Naive thymus-derived CD4-positive, alpha-beta T cell (primary cell): ENCODE results near the gene ENOX2. TPM values are rescaled to one million over a fixed set of nuclear protein-coding genes. Genes with fewer than 3 reads are reported as not detected.

Source experiments
- ATAC-seq: fragments of 150-1000 bp; cut with Tn5 transposase; 2 replicates; pipeline ENCODE4 v1.10.0; 2021; ENCODE audit warnings: mild to moderate bottlenecking, moderate library complexity
- CTCF ChIA-PET: fragments of 350-600 bp; sonication (Branson Sonifier 250); formaldehyde crosslinking; loops from one replicate; lab custom pipeline; 2021; ENCODE audit warnings: antibody characterized with exemption; lab: Charles Lee
- POLR2A ChIA-PET: fragments of 350-600 bp; sonication (Branson Sonifier 250); formaldehyde crosslinking; loops from one replicate; lab custom pipeline; 2021; ENCODE audit warnings: antibody characterized with exemption, inconsistent platforms; lab: Charles Lee
- DNase-seq, 9 donors: peaks; one replicate each; pipeline versions ENCODE4 v3.0.0 to v3.0.0-alpha.2; 2020 to 2022; ENCODE audit warnings: mixed read lengths in 1 of 9
- H3K27ac ChIP-seq: one replicate; pipeline ENCODE4 v1.7.0; 2013; ENCODE audit warnings: mild to moderate bottlenecking, low read depth, low read length, moderate library complexity
- H3K27me3 ChIP-seq, 2 donors: one replicate each; pipeline ENCODE4 v1.7.0; 2013; ENCODE audit warnings: low read length in 2 of 2, mild to moderate bottlenecking in 2 of 2, moderate library complexity in 2 of 2; ENCODE audit not compliant: control insufficient read depth in 2 of 2, insufficient read depth in 2 of 2
- H3K36me3 ChIP-seq, 3 experiments: 1 replicate in 2 of 3; 2 replicates in 1 of 3; pipeline ENCODE4 v1.7.0; 2013; ENCODE audit warnings: low read length in 3 of 3, mild to moderate bottlenecking in 3 of 3, moderate library complexity in 1 of 3; ENCODE audit not compliant: insufficient read depth in 3 of 3, control insufficient read depth in 2 of 3
- H3K4me1 ChIP-seq, 2 donors: one replicate each; pipeline ENCODE4 v1.7.0; 2013; ENCODE audit warnings: low read length in 2 of 2, mild to moderate bottlenecking in 2 of 2, moderate library complexity in 1 of 2; ENCODE audit not compliant: control insufficient read depth in 2 of 2, insufficient read depth in 2 of 2
- H3K4me3 ChIP-seq: 2 replicates; pipeline ENCODE4 v1.7.0; 2013; ENCODE audit warnings: mild to moderate bottlenecking, low read length
- H3K9me3 ChIP-seq, 3 experiments: 1 replicate in 2 of 3; 2 replicates in 1 of 3; pipeline ENCODE4 v1.7.0; 2013; ENCODE audit warnings: low read length in 3 of 3; ENCODE audit not compliant: control insufficient read depth in 2 of 3
- H3K27ac Mint-ChIP-seq, 9 donors: one replicate each; pipeline ENCODE4 v1.8.0; 2020 to 2022; ENCODE audit warnings: mixed read lengths in 9 of 9, mild to moderate bottlenecking in 8 of 9, moderate library complexity in 5 of 9, inconsistent platforms in 2 of 9
- H3K27me3 Mint-ChIP-seq, 5 donors: one replicate each; pipeline ENCODE4 v1.8.0; 2021 to 2022; ENCODE audit warnings: mixed read lengths in 5 of 5, mild to moderate bottlenecking in 1 of 5
- H3K36me3 Mint-ChIP-seq, 5 donors: one replicate each; pipeline ENCODE4 v1.8.0; 2020 to 2022; ENCODE audit warnings: mixed read lengths in 5 of 5, mild to moderate bottlenecking in 3 of 5, inconsistent platforms in 1 of 5
- H3K4me1 Mint-ChIP-seq, 7 donors: one replicate each; pipeline ENCODE4 v1.8.0; 2020 to 2022; ENCODE audit warnings: mixed read lengths in 7 of 7, mild to moderate bottlenecking in 3 of 7, inconsistent platforms in 1 of 7
- H3K4me3 Mint-ChIP-seq, 10 donors: one replicate each; pipeline ENCODE4 v1.8.0; 2020 to 2022; ENCODE audit warnings: mild to moderate bottlenecking in 10 of 10, mixed read lengths in 10 of 10, moderate library complexity in 6 of 10, inconsistent platforms in 2 of 10
- H3K9me3 Mint-ChIP-seq, 11 donors: one replicate each; pipeline ENCODE4 v1.8.0; 2020 to 2022; ENCODE audit warnings: mixed read lengths in 11 of 11, mild to moderate bottlenecking in 4 of 11, inconsistent platforms in 1 of 11, moderate library complexity in 1 of 11
- intact Hi-C, 2 donors: fragments of 100-400 bp; cut with micrococcal nuclease; formaldehyde crosslinking; loops; one replicate each; pipeline ENCODE4 v1.15.1; 2023
- polyA plus RNA-seq, 2 donors: library from polyadenylated mRNA; unstranded; fragments of 300-500 nt; fragmentation: Illumina TruSeq; gene quantifications; one replicate each; pipeline ENCODE4 v1.2.3, GENCODE V29; 2021
- total RNA-seq, 6 experiments: library from RNA in 5 of 6; stranded (reverse) in 5 of 6; gene quantifications; 1 replicate in 5 of 6; 2 replicates in 1 of 6; pipeline ENCODE4 v1.2.3 and lab custom pipeline; 2021 to 2026

Gene ENOX2
- total and polyA plus RNA-seq, 7 experiments from 2014 or later, result 10.3 to 24.0 (median 13.0) TPM

DNA sequence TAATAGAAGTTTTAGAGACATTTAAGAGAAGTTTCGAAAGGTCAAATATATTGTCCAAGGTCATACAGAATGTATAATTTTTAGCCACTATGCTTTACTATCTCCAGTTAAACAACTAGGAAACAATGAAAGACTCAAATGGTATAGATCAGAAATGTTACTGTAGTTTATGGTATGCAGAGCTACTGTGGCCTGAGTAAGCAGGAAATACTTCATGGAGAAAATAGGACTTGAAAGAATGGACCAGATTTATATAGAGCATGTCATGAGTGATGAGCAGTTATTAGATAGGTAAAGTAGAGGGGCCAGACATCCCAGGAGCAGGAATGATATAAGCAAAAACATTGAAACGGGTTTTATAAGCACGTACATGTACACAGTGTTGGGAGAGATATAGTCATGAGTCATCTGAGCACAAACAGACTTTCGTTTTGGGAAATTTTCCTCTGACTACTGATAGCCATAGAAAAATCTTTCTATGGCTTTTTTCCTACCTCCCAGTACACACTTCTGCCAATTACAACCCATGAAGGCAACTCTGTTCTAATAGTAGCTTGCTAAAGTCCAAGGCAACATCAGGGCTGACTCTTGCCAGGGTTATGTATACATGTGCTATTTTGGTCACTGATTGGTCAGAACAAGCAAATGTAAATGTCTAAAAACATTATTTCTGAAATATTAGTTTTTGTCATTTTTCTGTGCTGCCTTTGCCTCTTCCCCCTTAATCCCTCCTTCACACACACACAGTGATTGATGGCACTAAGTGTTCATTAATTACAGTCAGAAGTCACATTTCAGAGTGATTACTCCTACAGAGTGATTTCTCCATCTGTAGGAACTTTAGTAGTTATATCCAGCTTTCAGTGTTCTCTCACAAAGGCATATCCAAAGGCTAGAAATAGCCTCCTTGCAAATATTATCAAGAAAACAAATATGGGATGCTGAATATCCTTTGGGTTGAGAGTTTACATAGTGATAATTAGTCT lies 198.7 kb downstream of the ENOX2 start:
- ATAC-seq (no peak), DNase-seq (no peak)
- Histone ChIP-seq H3K4me3 (no peak overlapping the region), H3K27ac (no peak overlapping the region), H3K4me1 (no peaks in the 10 kb centered on the region), H3K36me3 (no peaks in the 10 kb centered on the region), H3K27me3 (no peaks in the 10 kb centered on the region), H3K9me3 (no peaks in the 10 kb centered on the region)
- CTCF ChIA-PET, result no interaction called here
- Mint-ChIP-seq H3K9me3 (no peaks in the 10 kb centered on the region), H3K4me3 (no peak overlapping the region), H3K36me3 (peaks cover 0 to 23% (median 0%) of the 10 kb centered on the region in 5 donors), H3K4me1 (peaks cover 0 to 2% (median 0%) of the 10 kb centered on the region in 7 donors), H3K27ac (no peak overlapping the region), H3K27me3 (no peaks in the 10 kb centered on the region)
- POLR2A ChIA-PET, result no interaction called here
- intact Hi-C loops, result no loop called here

DNA sequence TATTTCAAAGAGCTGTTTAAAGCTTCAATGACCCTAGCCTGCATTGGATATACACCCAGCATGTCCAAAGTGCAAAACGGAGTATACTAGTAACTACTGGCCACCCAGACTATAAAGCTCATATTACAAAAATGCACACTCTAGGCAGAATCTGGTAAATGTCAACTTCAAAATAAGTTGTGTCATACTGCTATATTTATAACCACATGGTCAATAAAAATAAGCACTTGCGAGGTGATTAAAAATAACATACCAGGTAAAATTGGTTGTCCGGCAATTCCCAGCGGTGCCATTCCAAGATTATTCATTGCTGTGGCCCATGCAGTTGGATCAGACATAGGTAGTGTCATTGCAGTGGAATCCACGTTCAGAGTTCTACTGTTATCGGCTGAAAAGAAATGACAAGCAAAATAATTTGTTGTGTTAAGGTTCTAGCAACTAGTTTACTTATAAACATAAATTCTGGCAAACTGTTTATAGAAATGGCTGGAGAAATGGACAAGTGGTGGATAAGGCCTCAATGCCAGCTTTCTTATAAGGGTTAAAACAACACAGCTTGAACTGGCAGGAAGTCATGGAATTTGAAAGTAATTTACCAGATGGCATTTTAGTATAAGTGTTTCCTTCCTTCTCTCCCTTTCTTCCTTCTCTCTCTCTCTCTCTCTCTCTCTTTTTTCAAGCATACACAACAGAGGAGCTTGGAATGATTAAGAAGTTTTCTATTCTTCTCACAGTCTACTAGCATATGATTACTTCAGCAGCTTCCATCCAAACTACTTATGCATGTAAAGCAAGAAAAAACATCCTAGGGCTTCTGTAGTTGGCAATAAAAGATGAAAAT lies 199.9 kb downstream of the ENOX2 start:
- no peak for ATAC-seq

DNA sequence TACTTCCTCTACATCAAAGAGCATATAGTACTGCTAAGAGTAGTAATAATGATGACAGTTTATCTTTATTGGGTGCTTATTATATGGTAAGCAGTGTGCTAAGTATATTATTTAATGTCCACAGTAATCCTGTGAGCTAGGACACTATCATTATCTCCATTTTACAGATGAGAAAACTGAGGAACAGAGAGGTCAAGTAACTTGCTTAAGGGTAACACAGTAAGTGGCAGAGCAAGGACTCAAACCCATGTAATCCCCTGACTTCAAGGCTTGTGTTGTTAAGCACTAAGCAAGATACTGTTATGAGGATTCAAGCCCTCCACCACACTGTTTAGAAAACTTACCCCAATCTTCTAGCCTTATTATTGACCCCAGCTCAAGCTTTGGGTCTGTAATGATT lies 202.4 kb downstream of the ENOX2 start:
- Mint-ChIP-seq H3K9me3 (peaks cover 0 to 1% (median 0%) of the 10 kb centered on the region in 11 donors), H3K4me3 (no peak overlapping the region)

More for the DNA sequence above, 199.9 kb downstream of the ENOX2 start:
- peaks cover 0 to 2% (median 0%) of the 10 kb centered on the region in 7 donors for H3K4me1 Mint-ChIP-seq
- CTCF ChIA-PET, result no interaction called here
- no peak for DNase-seq
- Histone ChIP-seq H3K27me3 (no peaks in the 10 kb centered on the region), H3K9me3 (no peaks in the 10 kb centered on the region), H3K27ac (no peak overlapping the region), H3K36me3 (no peaks in the 10 kb centered on the region), H3K4me1 (no peaks in the 10 kb centered on the region), H3K4me3 (no peak overlapping the region)
- no peak overlapping the region for H3K4me3 Mint-ChIP-seq
- no peaks in the 10 kb centered on the region for H3K27me3 Mint-ChIP-seq
- intact Hi-C loops, result no loop called here
- H3K36me3 Mint-ChIP-seq, result peaks cover 0 to 29% (median 0%) of the 10 kb centered on the region in 5 donors
- H3K27ac Mint-ChIP-seq, result no peak overlapping the region
- POLR2A ChIA-PET, result no interaction called here
- H3K9me3 Mint-ChIP-seq, result no peaks in the 10 kb centered on the region

GRCh38 chrX:130699618-130700017 lies 203.4 kb downstream of the ENOX2 start:
- no peaks in the 10 kb centered on the region for H3K9me3 ChIP-seq
- ChIA-PET POLR2A (no interaction called here), CTCF (no interaction called here)
- no peaks in the 10 kb centered on the region for H3K27me3 Mint-ChIP-seq
- ATAC-seq (no peak), DNase-seq (no peak)
- peaks cover 0 to 1% (median 0%) of the 10 kb centered on the region in 11 donors for H3K9me3 Mint-ChIP-seq
- intact Hi-C loops, result no loop called here
- H3K27me3 ChIP-seq, result no peaks in the 10 kb centered on the region
- H3K4me1 ChIP-seq, result no peaks in the 10 kb centered on the region
- no peak overlapping the region for H3K27ac ChIP-seq
- peaks cover 0 to 23% (median 5%) of the 10 kb centered on the region in 5 donors for H3K36me3 Mint-ChIP-seq
- no peak overlapping the region for H3K4me3 ChIP-seq
- H3K36me3 ChIP-seq, result no peaks in the 10 kb centered on the region
- no peak overlapping the region for H3K27ac Mint-ChIP-seq
- no peak overlapping the region for H3K4me3 Mint-ChIP-seq
- no peaks in the 10 kb centered on the region for H3K4me1 Mint-ChIP-seq

More for the DNA sequence above, 202.4 kb downstream of the ENOX2 start:
- Histone ChIP-seq H3K4me3 (no peak overlapping the region), H3K9me3 (no peaks in the 10 kb centered on the region), H3K27me3 (no peaks in the 10 kb centered on the region), H3K27ac (no peak overlapping the region), H3K4me1 (no peaks in the 10 kb centered on the region), H3K36me3 (no peaks in the 10 kb centered on the region)
- H3K36me3 Mint-ChIP-seq, result peaks cover 0 to 23% (median 5%) of the 10 kb centered on the region in 5 donors
- H3K4me1 Mint-ChIP-seq, result no peaks in the 10 kb centered on the region
- intact Hi-C loops, result no loop called here
- POLR2A ChIA-PET, result no interaction called here
- no peaks in the 10 kb centered on the region for H3K27me3 Mint-ChIP-seq
- DNase-seq (no peak), ATAC-seq (no peak)
- CTCF ChIA-PET, result no interaction called here
- no peak overlapping the region for H3K27ac Mint-ChIP-seq

DNA sequence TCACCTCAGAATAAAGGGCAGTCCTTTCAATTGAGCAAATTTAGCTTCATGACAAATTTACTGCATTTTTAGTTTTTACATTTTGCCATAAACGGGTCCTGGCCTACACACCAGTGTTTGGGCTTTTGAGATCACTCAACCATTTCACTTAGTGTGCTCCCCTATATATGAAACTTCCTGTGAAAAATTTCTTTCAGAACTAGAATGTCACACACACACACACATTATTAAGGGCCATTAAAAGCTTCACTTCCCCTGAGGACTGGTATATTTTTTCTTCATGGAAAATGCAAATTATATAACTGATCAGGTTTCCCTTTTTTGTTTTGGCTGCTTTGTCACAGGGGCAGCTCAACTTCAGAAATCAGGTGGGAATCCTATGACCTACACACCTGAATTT lies 206.5 kb downstream of the ENOX2 start:
- ATAC-seq (no peak), DNase-seq (no peak)
- no peak overlapping the region for H3K27ac ChIP-seq
- no peaks in the 10 kb centered on the region for H3K4me1 ChIP-seq
- H3K27me3 ChIP-seq, result no peaks in the 10 kb centered on the region
- ChIA-PET CTCF (no interaction called here), POLR2A (no interaction called here)
- no peaks in the 10 kb centered on the region for H3K9me3 ChIP-seq
- H3K36me3 Mint-ChIP-seq, result peaks cover 0 to 19% (median 5%) of the 10 kb centered on the region in 5 donors
- H3K4me3 ChIP-seq, result no peak overlapping the region
- no peaks in the 10 kb centered on the region for H3K36me3 ChIP-seq
- no peak overlapping the region for H3K4me3 Mint-ChIP-seq
- no peak overlapping the region for H3K27ac Mint-ChIP-seq
- intact Hi-C loops, result no loop called here
- H3K27me3 Mint-ChIP-seq, result no peaks in the 10 kb centered on the region
- no peaks in the 10 kb centered on the region for H3K4me1 Mint-ChIP-seq
- H3K9me3 Mint-ChIP-seq, result peaks cover 0 to 1% (median 0%) of the 10 kb centered on the region in 11 donors

DNA sequence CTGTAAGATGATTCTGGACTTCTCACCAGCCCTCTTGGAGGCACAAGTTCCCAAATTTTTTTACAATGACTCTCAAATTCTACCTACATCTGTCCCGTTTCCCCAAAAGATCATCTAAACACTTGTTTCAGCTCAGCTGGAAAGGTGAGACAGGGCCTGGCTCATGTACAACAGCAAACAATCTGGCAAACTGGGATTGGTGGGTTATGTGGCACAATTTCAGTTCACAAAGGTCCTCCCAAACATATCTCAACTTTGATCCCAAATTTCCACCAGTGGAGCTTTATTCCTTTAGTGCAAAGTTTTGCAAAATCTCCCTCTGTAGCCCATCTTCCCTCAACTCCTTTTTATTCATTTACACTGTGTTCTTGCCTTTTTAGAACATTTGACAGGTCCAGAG lies 207.1 kb downstream of the ENOX2 start:
- Histone ChIP-seq H3K36me3 (no peaks in the 10 kb centered on the region), H3K9me3 (no peaks in the 10 kb centered on the region), H3K4me1 (no peaks in the 10 kb centered on the region), H3K4me3 (no peak overlapping the region), H3K27ac (no peak overlapping the region), H3K27me3 (no peaks in the 10 kb centered on the region)
- no peak for ATAC-seq
- Mint-ChIP-seq H3K27ac (no peak overlapping the region), H3K27me3 (no peaks in the 10 kb centered on the region), H3K36me3 (peaks cover 0 to 22% (median 5%) of the 10 kb centered on the region in 5 donors), H3K4me3 (no peak overlapping the region), H3K9me3 (peaks cover 0 to 1% (median 0%) of the 10 kb centered on the region in 11 donors), H3K4me1 (no peaks in the 10 kb centered on the region)
- intact Hi-C loops, result no loop called here
- CTCF ChIA-PET, result no interaction called here
- no peak for DNase-seq
- POLR2A ChIA-PET, result no interaction called here
